Cardiac muscle cell (in vitro differentiated cells and primary cell): Measurements from ENCODE around the gene ANKDD1B. TPM values are rescaled to one million over a fixed set of nuclear protein-coding genes. Genes with fewer than 3 reads are reported as not detected.

Experiments used
- DNase-seq, 2 donors: peaks; one replicate each; pipeline versions ENCODE4 v3.0.0 to v3.0.0-alpha.2; 2010 to 2017; ENCODE audit warnings: low read depth in 1 of 2, low spot score in 1 of 2
- H3K27ac ChIP-seq: fragments of 200-600 bp; sonication (generic); 2 replicates; pipeline ENCODE4 v1.5.1; 2016
- H3K27me3 ChIP-seq: fragments of 200-600 bp; sonication (generic); 2 replicates; pipeline ENCODE4 v1.6.0; 2016; ENCODE audit warnings: control low read depth
- H3K36me3 ChIP-seq: fragments of 200-600 bp; sonication (generic); 2 replicates; pipeline ENCODE4 v1.5.1; 2016; ENCODE audit warnings: control low read depth
- H3K4me1 ChIP-seq: fragments of 200-600 bp; sonication (generic); 2 replicates; pipeline ENCODE4 v1.8.1; 2017; ENCODE audit warnings: low read depth, mild to moderate bottlenecking, mixed run types
- H3K4me3 ChIP-seq: fragments of 200-600 bp; sonication (generic); 2 replicates; pipeline ENCODE4 v1.5.1; 2016; ENCODE audit warnings: mild to moderate bottlenecking
- H3K9me3 ChIP-seq: fragments of 200-600 bp; sonication (generic); 2 replicates; pipeline ENCODE4 v1.5.1; 2017; ENCODE audit warnings: low read depth, mild to moderate bottlenecking, control low read depth
- CTCF ChIP-seq: IDR thresholded peaks from 2 replicates; pipeline ENCODE4 v1.5.1; 2012; ENCODE audit warnings: low read depth, mild to moderate bottlenecking, low read length
- polyA plus RNA-seq: library from polyadenylated mRNA; unstranded; fragments of >200 nt; fragmentation: Nextera tagmentation; extraction: Ambion mirVana; gene quantifications from 2 replicates; pipeline ENCODE4 v1.2.1, GENCODE V29; 2016
- total RNA-seq: library from RNA; depleted of rRNA; stranded (reverse); fragments of >200 nt; gene quantifications from 2 replicates; pipeline ENCODE4 v1.2.3, GENCODE V29; 2016

ANKDD1B gene
- total and polyA plus RNA-seq, 2 experiments from 2014 or later = 0.09 TPM; not detected in 1

DNA sequence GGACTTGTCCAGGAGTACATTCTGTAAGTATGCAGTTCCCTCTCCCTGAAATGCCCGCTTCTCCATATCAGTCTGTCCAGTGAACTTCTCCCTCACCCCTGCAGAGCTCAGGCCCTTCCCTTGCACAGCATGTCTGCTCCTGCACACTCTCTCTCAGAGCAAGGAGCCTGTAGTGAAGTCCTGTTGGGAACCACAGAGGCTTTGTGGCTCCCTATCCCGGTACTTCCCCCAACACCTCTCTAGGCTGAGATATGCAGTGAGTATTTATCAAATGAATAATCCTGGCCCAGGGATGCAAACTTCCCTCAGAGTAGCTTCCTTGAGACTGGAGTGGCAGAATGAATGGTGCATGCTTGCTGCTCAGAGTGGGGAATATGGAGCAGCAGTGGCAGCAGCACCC, 57.2 kb downstream of the ANKDD1B start:
- DNase-seq = no peak
- Histone ChIP-seq H3K4me3 (no peak overlapping the region), H3K36me3 (no peaks in the 10 kb centered on the region), H3K27me3 (peaks cover 71% of the 10 kb centered on the region), H3K9me3 (no peaks in the 10 kb centered on the region), H3K4me1 (no peaks in the 10 kb centered on the region), H3K27ac (no peak overlapping the region)
- TF ChIP-seq CTCF = no peak

- TF ChIP-seq CTCF = no peak
- H3K27ac ChIP-seq = no peak overlapping the region
- H3K4me1 ChIP-seq = no peaks in the 10 kb centered on the region
- DNase-seq = peak in 1 of 2 donors; percentile 40
- H3K27me3 ChIP-seq = peaks cover 64% of the 10 kb centered on the region
- no peaks in the 10 kb centered on the region for H3K9me3 ChIP-seq
- no peak overlapping the region for H3K4me3 ChIP-seq
- no peaks in the 10 kb centered on the region for H3K36me3 ChIP-seq
Observed at GRCh38 chr5:75668977-75669689, 57.9 kb downstream of the ANKDD1B start.

- Histone ChIP-seq H3K4me1 (no peaks in the 10 kb centered on the region), H3K9me3 (no peaks in the 10 kb centered on the region), H3K27ac (no peak overlapping the region), H3K4me3 (no peak overlapping the region), H3K36me3 (no peaks in the 10 kb centered on the region), H3K27me3 (peaks cover 50% of the 10 kb centered on the region)
- no peak for TF ChIP-seq CTCF
- DNase-seq = peak in 1 of 2 donors; percentile 50
Observed at GRCh38 chr5:75670577-75670976, 59.3 kb downstream of the ANKDD1B start.

DNA sequence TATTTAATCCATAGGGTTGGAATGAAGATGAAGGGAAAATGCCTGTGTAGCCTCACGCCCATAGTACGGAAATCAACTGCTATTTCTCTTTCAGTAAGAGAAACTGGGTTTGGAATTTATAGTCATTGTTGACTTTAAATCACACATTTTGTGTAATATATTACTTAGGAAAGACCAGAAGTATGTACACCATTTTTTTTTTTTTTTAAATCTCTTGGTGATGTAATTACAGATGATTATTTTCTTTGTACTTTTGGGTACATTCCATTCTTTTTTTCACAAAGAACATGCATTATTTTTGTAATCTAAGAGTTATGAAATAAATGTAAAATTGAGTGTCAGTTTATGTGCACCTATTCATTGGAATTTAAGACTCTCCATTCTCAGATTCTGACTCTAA, 60.3 kb downstream of the ANKDD1B start:
- no peak for TF ChIP-seq CTCF
- Histone ChIP-seq H3K4me1 (no peaks in the 10 kb centered on the region), H3K27ac (no peak overlapping the region), H3K36me3 (no peaks in the 10 kb centered on the region), H3K4me3 (no peak overlapping the region), H3K27me3 (peaks cover 40% of the 10 kb centered on the region), H3K9me3 (no peaks in the 10 kb centered on the region)
- DNase-seq = peak in 1 of 2 donors; percentile 31

GRCh38 chr5:75672616-75673015, 61.4 kb downstream of the ANKDD1B start:
- Histone ChIP-seq H3K27ac (no peak overlapping the region), H3K4me3 (no peak overlapping the region), H3K36me3 (no peaks in the 10 kb centered on the region), H3K27me3 (peaks cover 29% of the 10 kb centered on the region), H3K4me1 (no peaks in the 10 kb centered on the region), H3K9me3 (no peaks in the 10 kb centered on the region)
- TF ChIP-seq CTCF = no peak
- DNase-seq = no peak

DNA sequence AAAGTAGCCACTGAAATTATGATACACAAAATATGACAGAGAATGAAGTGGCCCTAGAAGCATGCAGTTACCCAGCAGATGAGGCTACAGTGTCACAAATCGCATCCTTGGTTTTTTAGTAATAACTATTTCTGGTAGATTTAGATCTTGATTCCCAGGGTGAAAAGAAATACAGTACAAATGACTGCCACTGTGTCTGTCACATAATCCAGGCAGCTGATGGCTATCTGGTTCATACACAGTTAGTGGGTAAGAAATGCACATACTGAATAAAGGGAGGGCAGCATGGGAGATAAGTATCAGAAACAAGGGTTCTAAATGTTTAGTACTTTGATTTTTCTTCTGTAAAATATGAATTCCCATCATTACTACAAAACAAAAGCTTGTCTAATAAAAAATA, 64.5 kb downstream of the ANKDD1B start:
- Histone ChIP-seq H3K27me3 (no peaks in the 10 kb centered on the region), H3K4me3 (no peak overlapping the region), H3K36me3 (no peaks in the 10 kb centered on the region), H3K9me3 (no peaks in the 10 kb centered on the region), H3K27ac (no peak overlapping the region), H3K4me1 (no peaks in the 10 kb centered on the region)
- no peak for DNase-seq
- no peak for TF ChIP-seq CTCF
